ENCODE results near the gene TEX19.

TEX19 gene

DNA sequence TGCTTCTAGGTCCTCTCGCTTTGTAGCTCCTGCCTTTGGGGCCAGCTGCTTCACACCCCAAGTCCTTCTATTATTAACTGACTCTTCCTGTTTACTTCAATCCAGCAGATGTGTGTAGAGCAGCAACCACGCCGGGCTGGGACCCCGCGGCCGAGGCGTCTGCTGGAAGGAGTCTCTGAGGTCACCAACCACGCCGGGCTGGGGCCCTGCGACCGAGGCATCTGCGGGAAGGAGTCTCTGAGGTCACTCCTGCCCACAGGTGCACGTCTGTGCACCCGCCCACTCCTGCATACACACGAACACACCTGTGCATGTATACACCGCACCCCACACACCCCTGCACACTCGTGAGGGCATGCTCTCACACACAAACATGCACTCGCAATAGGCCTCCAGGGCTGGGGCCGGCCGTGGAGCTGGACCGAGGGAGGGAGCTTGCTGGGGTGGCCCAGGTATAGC, 7.8 kb upstream of the TEX19 start:
- no peak for DNase-seq (ENCODE audit: low read depth)
- TF ChIP-seq, protein P1, sequence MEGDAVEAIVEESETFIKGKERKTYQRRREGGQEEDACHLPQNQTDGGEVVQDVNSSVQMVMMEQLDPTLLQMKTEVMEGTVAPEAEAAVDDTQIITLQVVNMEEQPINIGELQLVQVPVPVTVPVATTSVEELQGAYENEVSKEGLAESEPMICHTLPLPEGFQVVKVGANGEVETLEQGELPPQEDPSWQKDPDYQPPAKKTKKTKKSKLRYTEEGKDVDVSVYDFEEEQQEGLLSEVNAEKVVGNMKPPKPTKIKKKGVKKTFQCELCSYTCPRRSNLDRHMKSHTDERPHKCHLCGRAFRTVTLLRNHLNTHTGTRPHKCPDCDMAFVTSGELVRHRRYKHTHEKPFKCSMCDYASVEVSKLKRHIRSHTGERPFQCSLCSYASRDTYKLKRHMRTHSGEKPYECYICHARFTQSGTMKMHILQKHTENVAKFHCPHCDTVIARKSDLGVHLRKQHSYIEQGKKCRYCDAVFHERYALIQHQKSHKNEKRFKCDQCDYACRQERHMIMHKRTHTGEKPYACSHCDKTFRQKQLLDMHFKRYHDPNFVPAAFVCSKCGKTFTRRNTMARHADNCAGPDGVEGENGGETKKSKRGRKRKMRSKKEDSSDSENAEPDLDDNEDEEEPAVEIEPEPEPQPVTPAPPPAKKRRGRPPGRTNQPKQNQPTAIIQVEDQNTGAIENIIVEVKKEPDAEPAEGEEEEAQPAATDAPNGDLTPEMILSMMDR (conservative IDR thresholded peaks at IDR 0.05; ENCODE audit: low read depth, low read length): no peak
- no peak overlapping the region for H3K4me3 ChIP-seq (ENCODE audit: low read depth, low read length)

- TF ChIP-seq, protein P1 (conservative IDR thresholded peaks at IDR 0.05; ENCODE audit: low read depth, low read length): peak; percentile 93
- DNase-seq (ENCODE audit: low read depth): peak; percentile 96
- no peak overlapping the region for H3K4me3 ChIP-seq (ENCODE audit: low read depth, low read length)
Observed at GRCh38 chr17:82351713-82352488, 7.1 kb upstream of the TEX19 start.

GRCh38 chr17:82353484-82353883, 5.6 kb upstream of the TEX19 start:
- DNase-seq (ENCODE audit: low read depth): no peak
- TF ChIP-seq, protein P1 (conservative IDR thresholded peaks at IDR 0.05; ENCODE audit: low read depth, low read length): no peak
- no peak overlapping the region for H3K4me3 ChIP-seq (ENCODE audit: low read depth, low read length)

- DNase-seq (ENCODE audit: low read depth): no peak
- no peak overlapping the region for H3K4me3 ChIP-seq (ENCODE audit: low read depth, low read length)
- TF ChIP-seq, protein P1 (conservative IDR thresholded peaks at IDR 0.05; ENCODE audit: low read depth, low read length): no peak
Observed at GRCh38 chr17:82354804-82355308, 4.2 kb upstream of the TEX19 start.

DNA sequence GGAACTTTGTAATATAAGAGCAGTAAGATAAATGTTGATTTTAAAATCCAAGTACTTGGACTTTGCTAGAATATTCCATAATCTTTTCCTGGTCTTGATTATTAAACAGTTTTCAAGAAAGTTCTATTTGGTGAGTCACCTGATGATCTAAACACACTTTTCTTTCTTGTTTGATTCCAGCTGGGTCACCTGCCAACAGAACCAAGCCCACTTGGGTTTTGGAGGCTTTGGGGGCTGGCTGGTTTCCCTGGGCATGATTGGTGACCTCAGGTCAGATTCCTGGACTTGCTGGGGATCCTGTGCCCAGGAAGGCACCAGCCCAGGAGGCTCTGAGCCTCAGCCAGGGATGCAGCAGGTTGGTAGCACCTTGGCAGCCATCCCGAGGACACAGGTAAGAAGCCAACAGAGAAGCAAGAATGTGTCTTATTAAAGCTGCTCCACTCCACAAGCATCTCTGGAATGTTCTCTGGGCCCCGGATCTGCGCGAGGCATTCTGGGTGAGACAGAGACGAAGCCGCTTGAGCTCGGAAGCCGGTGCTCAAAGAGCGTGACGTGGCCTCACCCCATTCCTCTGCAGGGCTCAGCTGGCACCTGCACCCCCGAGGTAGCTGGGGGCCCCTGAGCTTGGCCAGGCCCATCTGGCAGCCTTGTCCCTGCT, 3.1 kb upstream of the TEX19 start:
- TF ChIP-seq, protein P1 (conservative IDR thresholded peaks at IDR 0.05; ENCODE audit: low read depth, low read length): no peak
- H3K4me3 ChIP-seq (ENCODE audit: low read depth, low read length): no peak overlapping the region
- DNase-seq (ENCODE audit: low read depth): peak; percentile 22

- DNase-seq (ENCODE audit: low read depth): no peak
- TF ChIP-seq, protein P1 (conservative IDR thresholded peaks at IDR 0.05; ENCODE audit: low read depth, low read length): no peak
Observed at GRCh38 chr17:82356845-82357355, 2.1 kb upstream of the TEX19 start.

More at GRCh38 chr17:82356845-82357355, 2.1 kb upstream of the TEX19 start:
- H3K4me3 ChIP-seq (ENCODE audit: low read depth, low read length): no peak overlapping the region
